AG09309 (cell line): Measurements from ENCODE around the gene TMTC1.

Experiments used
- DNase-seq: peaks from one replicate; pipeline ENCODE4 v3.0.0-alpha.2; 2010; ENCODE audit warnings: low read depth
- H3K4me3 ChIP-seq: 2 replicates; pipeline ENCODE4 v1.5.1; 2011; ENCODE audit warnings: mild to moderate bottlenecking, low read depth, low read length, moderate library complexity; ENCODE audit not compliant: control insufficient read depth
- TF ChIP-seq, protein P1 (sequence below): IDR thresholded peaks from 2 replicates; pipeline ENCODE4 v1.5.1; 2011; ENCODE audit warnings: mild to moderate bottlenecking, low read depth, low read length, inconsistent platforms; ENCODE audit not compliant: insufficient read depth, control insufficient read depth; ENCODE audit errors: missing control alignments

The TMTC1 gene

DNA sequence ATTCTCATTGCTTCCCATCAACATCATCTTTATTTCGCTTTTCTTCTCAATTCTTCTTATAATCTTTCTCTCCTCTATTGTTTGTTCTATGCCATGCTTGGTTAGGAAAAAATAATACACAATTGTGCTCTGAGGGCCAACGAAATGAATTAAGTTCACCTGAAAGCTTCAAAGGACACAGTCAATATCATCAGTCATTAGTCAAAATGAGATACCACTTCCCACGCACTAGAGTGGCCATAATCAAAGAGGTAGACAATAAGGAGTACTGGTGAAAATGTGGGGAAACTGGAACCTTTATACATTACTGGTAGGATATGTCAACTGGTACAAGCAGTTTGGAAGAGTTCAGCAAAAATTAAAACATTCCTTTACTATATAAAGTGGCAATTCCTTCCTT, 91.5 kb downstream of the TMTC1 start:
- no peak for DNase-seq
- TF ChIP-seq, protein P1, sequence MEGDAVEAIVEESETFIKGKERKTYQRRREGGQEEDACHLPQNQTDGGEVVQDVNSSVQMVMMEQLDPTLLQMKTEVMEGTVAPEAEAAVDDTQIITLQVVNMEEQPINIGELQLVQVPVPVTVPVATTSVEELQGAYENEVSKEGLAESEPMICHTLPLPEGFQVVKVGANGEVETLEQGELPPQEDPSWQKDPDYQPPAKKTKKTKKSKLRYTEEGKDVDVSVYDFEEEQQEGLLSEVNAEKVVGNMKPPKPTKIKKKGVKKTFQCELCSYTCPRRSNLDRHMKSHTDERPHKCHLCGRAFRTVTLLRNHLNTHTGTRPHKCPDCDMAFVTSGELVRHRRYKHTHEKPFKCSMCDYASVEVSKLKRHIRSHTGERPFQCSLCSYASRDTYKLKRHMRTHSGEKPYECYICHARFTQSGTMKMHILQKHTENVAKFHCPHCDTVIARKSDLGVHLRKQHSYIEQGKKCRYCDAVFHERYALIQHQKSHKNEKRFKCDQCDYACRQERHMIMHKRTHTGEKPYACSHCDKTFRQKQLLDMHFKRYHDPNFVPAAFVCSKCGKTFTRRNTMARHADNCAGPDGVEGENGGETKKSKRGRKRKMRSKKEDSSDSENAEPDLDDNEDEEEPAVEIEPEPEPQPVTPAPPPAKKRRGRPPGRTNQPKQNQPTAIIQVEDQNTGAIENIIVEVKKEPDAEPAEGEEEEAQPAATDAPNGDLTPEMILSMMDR = no peak
- H3K4me3 ChIP-seq = no peak overlapping the region

DNA sequence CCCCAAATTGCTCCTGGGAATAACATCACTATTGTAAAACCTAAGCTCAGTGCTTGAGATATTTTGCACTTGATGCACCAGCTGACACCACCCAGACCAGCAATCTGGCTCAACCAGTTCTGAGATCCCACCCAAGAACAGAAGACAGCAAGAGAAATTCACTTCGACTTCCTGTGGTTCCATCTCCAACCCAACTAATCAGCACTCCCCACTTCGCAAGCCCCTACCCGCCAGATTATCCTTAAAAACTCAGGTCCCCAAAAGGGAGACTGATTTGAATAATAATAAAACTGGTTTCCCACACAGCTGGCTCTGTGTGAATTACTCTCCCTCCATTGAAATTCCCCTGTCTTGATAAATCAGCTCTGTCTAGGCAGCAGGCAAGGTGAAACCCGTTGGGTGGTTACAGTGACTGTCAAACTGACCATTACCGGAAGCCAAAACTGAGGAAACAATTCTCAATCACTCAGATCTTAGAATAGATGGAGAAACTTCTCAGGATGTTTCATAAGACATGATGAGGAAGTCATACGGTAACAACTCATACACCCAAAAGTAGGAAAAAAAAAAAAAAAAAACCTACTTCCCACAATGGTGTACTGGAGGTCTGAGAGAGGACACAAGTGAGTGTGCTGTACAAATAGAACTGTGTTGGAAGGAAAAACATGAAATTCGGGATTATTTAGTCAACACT, 92.4 kb downstream of the TMTC1 start:
- DNase-seq = no peak
- TF ChIP-seq, protein P1 = no peak
- H3K4me3 ChIP-seq = no peak overlapping the region

DNA sequence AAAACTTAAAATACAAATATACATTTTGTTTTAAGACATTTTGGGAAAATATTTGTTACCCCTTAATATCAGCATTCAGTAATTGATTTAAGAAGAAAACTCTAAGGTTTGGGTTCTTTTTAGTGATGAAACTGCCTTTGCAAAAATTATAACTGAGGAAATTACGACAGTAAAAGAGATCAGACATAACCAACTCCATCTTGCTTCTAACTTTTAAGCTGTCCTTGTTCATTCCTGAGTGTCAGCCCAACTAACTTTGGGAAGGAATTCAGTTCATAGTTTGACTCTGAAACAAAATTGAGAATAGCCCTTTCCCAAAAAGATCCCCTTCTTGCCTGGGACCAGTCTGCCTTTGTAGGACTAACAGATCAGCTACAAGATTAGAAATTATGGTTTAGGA, 93.0 kb downstream of the TMTC1 start:
- H3K4me3 ChIP-seq = no peak overlapping the region
- TF ChIP-seq, protein P1 = no peak
- DNase-seq = no peak

DNA sequence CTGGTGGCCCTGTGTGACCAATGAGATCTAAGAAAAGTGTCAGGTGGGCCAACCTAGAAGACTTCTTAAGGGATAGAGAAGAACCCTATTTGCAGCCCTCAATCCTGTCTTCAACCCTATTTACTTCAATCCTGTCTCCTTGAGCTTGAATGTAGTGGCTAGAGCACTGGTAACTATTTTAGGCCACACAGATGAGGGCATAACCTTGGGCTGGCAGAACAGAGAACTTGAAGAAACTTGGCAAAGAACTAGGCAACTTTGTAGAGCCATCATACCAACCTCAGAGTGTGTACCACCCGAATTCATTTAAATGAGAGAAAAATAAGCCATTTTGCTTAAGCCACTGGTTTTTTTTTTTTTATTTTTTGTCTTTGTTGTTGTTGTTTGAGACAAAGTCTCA, 94.8 kb downstream of the TMTC1 start:
- no peak for DNase-seq
- TF ChIP-seq, protein P1 = no peak
- no peak overlapping the region for H3K4me3 ChIP-seq

DNA sequence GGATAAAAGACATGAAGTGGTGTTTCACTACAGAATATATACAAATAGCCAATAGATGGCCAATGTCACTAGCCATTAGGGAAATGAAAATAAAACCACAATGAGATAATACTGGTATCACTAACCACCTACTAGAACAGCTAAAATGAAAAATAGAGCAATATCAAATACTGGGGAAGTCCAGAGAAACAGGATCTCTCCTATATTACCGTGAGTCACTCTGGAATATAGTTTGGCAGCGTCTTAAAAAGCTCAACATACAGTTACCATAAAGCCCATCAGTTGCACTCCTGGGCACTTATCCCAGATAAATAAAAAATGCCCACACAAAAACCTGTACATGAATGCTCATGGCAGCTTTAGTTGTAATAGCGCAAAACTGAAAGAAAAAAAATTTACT, 101.7 kb downstream of the TMTC1 start:
- TF ChIP-seq, protein P1 = no peak
- no peak overlapping the region for H3K4me3 ChIP-seq
- no peak for DNase-seq

DNA sequence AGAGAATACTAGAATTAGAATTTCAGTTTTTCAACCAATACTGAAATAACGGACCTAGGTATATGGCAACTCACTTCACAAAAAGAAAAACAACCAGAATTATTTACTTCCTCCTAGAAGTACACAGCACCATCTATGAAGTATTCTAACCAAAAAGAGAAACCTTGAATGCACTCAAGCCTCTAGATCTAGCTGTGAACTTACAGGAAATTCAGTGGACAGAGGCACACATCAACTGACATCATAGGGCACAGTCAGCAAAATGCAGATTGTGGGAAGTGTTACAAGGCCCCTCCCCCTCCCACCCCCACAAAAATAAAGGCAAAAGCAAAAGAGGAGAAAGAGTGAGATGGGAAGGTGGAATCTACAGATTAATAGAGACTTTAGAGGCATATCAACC, 102.4 kb downstream of the TMTC1 start:
- no peak for DNase-seq
- no peak overlapping the region for H3K4me3 ChIP-seq

More for the DNA sequence above, 102.4 kb downstream of the TMTC1 start:
- TF ChIP-seq, protein P1 = no peak
